Caco-2 (cell line): Measurements from ENCODE around the gene PKP3. TPM values are rescaled to one million over a fixed set of nuclear protein-coding genes. Genes with fewer than 3 reads are reported as not detected.

Experiments
- BruUV-seq: library from RNA; stranded (reverse); fragments of 400-500 nt; replicated peaks from 2 replicates; lab custom pipeline; 2021; lab: Mats Ljungman, UMichigan
- CTCF ChIA-PET: fragments of 300-600 bp; sonication (Branson Sonifier 250); formaldehyde crosslinking; loops from one replicate; lab custom pipeline; 2022; ENCODE audit warnings: antibody characterized with exemption; lab: Charles Lee
- POLR2A ChIA-PET: fragments of 300-600 bp; sonication (Branson Sonifier 250); formaldehyde crosslinking; loops from one replicate; lab custom pipeline; 2022; ENCODE audit warnings: antibody characterized with exemption; lab: Charles Lee
- DNase-seq, 2 experiments: peaks; one replicate each; pipeline versions ENCODE4 v3.0.0 to v3.0.0-alpha.2; 2020 to 2022
- H3K27me3 ChIP-seq: replicated peaks from 2 replicates; pipeline ENCODE4 v1.6.0; 2011; ENCODE audit warnings: low read length; ENCODE audit not compliant: control insufficient read depth, insufficient read depth
- H3K36me3 ChIP-seq: 2 replicates; pipeline ENCODE4 v1.5.1; 2011; ENCODE audit warnings: low read length; ENCODE audit not compliant: control insufficient read depth, insufficient read depth
- H3K4me1 ChIP-seq: fragments of 250-450 bp; sonication (Bioruptor Pico); 2 replicates; pipeline ENCODE4 v1.5.1; 2020; ENCODE audit warnings: mild to moderate bottlenecking
- H3K4me3 ChIP-seq: 2 replicates; pipeline ENCODE4 v1.5.1; 2011; ENCODE audit warnings: low read depth, mild to moderate bottlenecking, control low read depth, low read length
- H3K9me3 ChIP-seq: fragments of 250-450 bp; sonication (Bioruptor Pico); 2 replicates; pipeline ENCODE4 v1.5.1; 2020; ENCODE audit warnings: mild to moderate bottlenecking, moderate library complexity
- H3K27ac Mint-ChIP-seq: one replicate; pipeline ENCODE4 v1.8.0; 2022; ENCODE audit warnings: mixed read lengths; ENCODE audit not compliant: unreplicated experiment
- H3K27me3 Mint-ChIP-seq: one replicate; pipeline ENCODE4 v1.8.0; 2022; ENCODE audit warnings: mixed read lengths; ENCODE audit not compliant: insufficient read depth, unreplicated experiment
- H3K36me3 Mint-ChIP-seq: one replicate; pipeline ENCODE4 v1.8.0; 2022; ENCODE audit warnings: mild to moderate bottlenecking, mixed read lengths; ENCODE audit not compliant: insufficient read depth, unreplicated experiment
- H3K4me1 Mint-ChIP-seq: one replicate; pipeline ENCODE4 v1.8.0; 2022; ENCODE audit warnings: low read depth, mixed read lengths; ENCODE audit not compliant: unreplicated experiment
- H3K4me3 Mint-ChIP-seq: one replicate; pipeline ENCODE4 v1.8.0; 2022; ENCODE audit warnings: mild to moderate bottlenecking, moderate library complexity, mixed read lengths; ENCODE audit not compliant: unreplicated experiment
- H3K9me3 Mint-ChIP-seq: one replicate; pipeline ENCODE4 v1.8.0; 2022; ENCODE audit warnings: mixed read lengths; ENCODE audit not compliant: unreplicated experiment
- CTCF ChIP-seq, 2 experiments: fragments of 200-600 bp in 1 of 2; IDR thresholded peaks; 1 replicate in 1 of 2; 2 replicates in 1 of 2; pipeline versions ENCODE4 v1.5.1 to v1.8.0; 2011 to 2022; ENCODE audit warnings: antibody characterized with exemption in 1 of 2, control low read depth in 1 of 2, inconsistent platforms in 1 of 2, low read depth in 1 of 2, low read length in 1 of 2, mild to moderate bottlenecking in 1 of 2, moderate library complexity in 1 of 2; ENCODE audit not compliant: insufficient read depth in 1 of 2, severe bottlenecking in 1 of 2, unreplicated experiment in 1 of 2
- intact Hi-C: fragments of 100-400 bp; cut with micrococcal nuclease; formaldehyde crosslinking; loops from one replicate; pipeline ENCODE4 v1.10.0; 2022; ENCODE audit not compliant: unreplicated experiment
- total RNA-seq: library from RNA; stranded (reverse); gene quantifications from 2 replicates; pipeline ENCODE4 v1.2.3, GENCODE V29; 2022

The PKP3 gene
- total RNA-seq, 1 experiment from 2014 or later, result 149 TPM

GRCh38 chr11:441418-442274 is 47.6 kb downstream of the PKP3 start, which contains the start of gene ANO9:
TSS of gene ANO9 (minus strand) at chr11:442011. CDS start at chr11:441926, 85 bp downstream.
- H3K4me1 ChIP-seq, result peaks cover 30% of the 10 kb centered on the region
- peaks cover 24% of the 10 kb centered on the region for H3K4me1 Mint-ChIP-seq
- H3K27me3 ChIP-seq, result no peaks in the 10 kb centered on the region
- peak; percentile 85 to 86 for DNase-seq
- peak within 1 kb of the TSS; percentile 67 for H3K4me3 Mint-ChIP-seq
- ChIA-PET POLR2A (interaction anchor here (0.6 to 0.9 kb wide), 2 partner anchors 25 to 234 kb away, joined by 3 read pairs; partner anchors contain the start of gene BET1L), CTCF (interaction anchor here (0.7 to 2.4 kb wide), 4 partner anchors 9 to 191 kb away, joined by 3 to 6 read pairs (median 3); partner anchors contain the start of gene PTDSS2)
- H3K27me3 Mint-ChIP-seq, result no peaks in the 10 kb centered on the region
- no peaks in the 10 kb centered on the region for H3K9me3 Mint-ChIP-seq
- peaks cover 11% of the 10 kb centered on the region for H3K9me3 ChIP-seq
- peaks cover 4% of the 10 kb centered on the region for H3K36me3 ChIP-seq
- peak within 1 kb of the TSS; percentile 74 for H3K4me3 ChIP-seq
- TF ChIP-seq CTCF (IDR thresholded peaks at IDR 0.05; ENCODE audit: insufficient read depth in 1 of 2, low read depth in 1 of 2, low read length in 1 of 2, severe bottlenecking in 1 of 2, unreplicated experiment in 1 of 2), result no peak
- BruUV-seq, result no TSS peak
- intact Hi-C loops, result loop anchor here (10.0 kb wide), 2 partner anchors 47 to 77 kb away; partner anchors contain the start of genes B4GALNT4 and PKP3
- H3K36me3 Mint-ChIP-seq, result peaks cover 14% of the 10 kb centered on the region
- H3K27ac Mint-ChIP-seq, result no peak within 1 kb of the TSS

GRCh38 chr11:442611-443081 is 48.6 kb downstream of the PKP3 start:
- peaks cover 11% of the 10 kb centered on the region for H3K36me3 Mint-ChIP-seq
- no peak for DNase-seq
- no peak for TF ChIP-seq CTCF (IDR thresholded peaks at IDR 0.05; ENCODE audit: insufficient read depth in 1 of 2, low read depth in 1 of 2, low read length in 1 of 2, severe bottlenecking in 1 of 2, unreplicated experiment in 1 of 2)
- H3K27me3 ChIP-seq, result no peaks in the 10 kb centered on the region
- peaks cover 4% of the 10 kb centered on the region; the same call in 1 of the 2 replicates for H3K36me3 ChIP-seq
- intact Hi-C loops, result loop anchor here (10.0 kb wide), 2 partner anchors 48 to 78 kb away; partner anchors contain the start of genes B4GALNT4 and PKP3
- no peak overlapping the region for H3K4me3 ChIP-seq
- peaks cover 29% of the 10 kb centered on the region for H3K4me1 Mint-ChIP-seq
- H3K9me3 Mint-ChIP-seq, result no peaks in the 10 kb centered on the region
- H3K27ac Mint-ChIP-seq, result no peak overlapping the region
- H3K27me3 Mint-ChIP-seq, result no peaks in the 10 kb centered on the region
- ChIA-PET CTCF (no interaction called here), POLR2A (interaction anchor here (1.4 kb wide), 1 partner anchor 18 kb away, joined by 4 read pairs; no protein-coding TSS in a partner anchor)
- peaks cover 4% of the 10 kb centered on the region; the same call in 1 of the 2 replicates for H3K9me3 ChIP-seq
- H3K4me3 Mint-ChIP-seq, result peak overlapping the region; percentile 67
- H3K4me1 ChIP-seq, result peaks cover 36% of the 10 kb centered on the region
- no TSS peak for BruUV-seq
